AML-193 (cell line): ENCODE data around the gene CA10.

ENCODE experiments used
- DNase-seq, 2 experiments: peaks; one replicate each; lab custom pipeline; 2025; lab: John Stamatoyannopoulos, UW

The CA10 gene

GRCh38 chr17:51645056-51645455 lies 513.5 kb downstream of the CA10 start:
- DNase-seq = no peak

GRCh38 chr17:51643702-51644490 lies 514.6 kb downstream of the CA10 start:
- DNase-seq = no peak

GRCh38 chr17:51642029-51642428 lies 516.5 kb downstream of the CA10 start:
- no peak for DNase-seq

- DNase-seq = peak; percentile 28 to 30
Observed at GRCh38 chr17:51640108-51640622, 518.3 kb downstream of the CA10 start.

GRCh38 chr17:51638971-51639370 lies 519.5 kb downstream of the CA10 start:
- DNase-seq = no peak

GRCh38 chr17:51636291-51636690 lies 522.2 kb downstream of the CA10 start:
- DNase-seq = no peak

GRCh38 chr17:51630101-51630671 lies 528.3 kb downstream of the CA10 start:
- DNase-seq = no peak

- no peak for DNase-seq
Observed at GRCh38 chr17:51629232-51629631, 529.3 kb downstream of the CA10 start.

GRCh38 chr17:51627779-51628178 lies 530.7 kb downstream of the CA10 start:
- DNase-seq = no peak

- no peak for DNase-seq
Observed at GRCh38 chr17:51618476-51618875, 540.0 kb downstream of the CA10 start.

- DNase-seq = no peak
Observed at GRCh38 chr17:51617986-51618385, 540.5 kb downstream of the CA10 start.

GRCh38 chr17:51613255-51613654 lies 545.3 kb downstream of the CA10 start:
- DNase-seq = no peak

- no peak for DNase-seq
Observed at GRCh38 chr17:51612692-51613091, 545.8 kb downstream of the CA10 start.

GRCh38 chr17:51611585-51611984 lies 546.9 kb downstream of the CA10 start:
- DNase-seq = no peak

- no peak for DNase-seq
Observed at GRCh38 chr17:51610834-51611233, 547.7 kb downstream of the CA10 start.

GRCh38 chr17:51610155-51610554 lies 548.4 kb downstream of the CA10 start:
- no peak for DNase-seq

GRCh38 chr17:51608251-51608933 lies 550.1 kb downstream of the CA10 start:
- no peak for DNase-seq

GRCh38 chr17:51607512-51607911 lies 551.0 kb downstream of the CA10 start:
- DNase-seq = no peak

GRCh38 chr17:51604299-51605020 lies 554.1 kb downstream of the CA10 start:
- DNase-seq = no peak

GRCh38 chr17:51601622-51602261 lies 556.8 kb downstream of the CA10 start:
- DNase-seq = peak in 1 of 2 experiments; percentile 22

GRCh38 chr17:51598824-51599223 lies 559.7 kb downstream of the CA10 start:
- no peak for DNase-seq

GRCh38 chr17:51597345-51597744 lies 561.2 kb downstream of the CA10 start:
- no peak for DNase-seq
